GM23338 (cell line): ENCODE data around the gene CGB3. TPM values are rescaled to one million over a fixed set of nuclear protein-coding genes. Genes with fewer than 3 reads are reported as not detected.

Source experiments
- ATAC-seq: fragments of 200-7000 bp; cut with Tn5 transposase; 3 replicates; pipeline ENCODE4 v1.9.1; 2020
- DNase-seq: peaks from one replicate; pipeline ENCODE4 v3.0.0-alpha.2; 2015; ENCODE audit warnings: low spot score
- H2AFZ ChIP-seq: fragments of 200-600 bp; sonication (generic); 2 replicates; pipeline ENCODE4 v1.8.0; 2016; ENCODE audit warnings: antibody characterized with exemption, mild to moderate bottlenecking, moderate library complexity
- H3F3A ChIP-seq: fragments of 200-600 bp; sonication (generic); replicated peaks from 2 replicates; pipeline ENCODE4 v1.8.0; 2017; ENCODE audit warnings: antibody characterized with exemption, mixed run types, low read depth
- H3K27ac ChIP-seq: fragments of 200-600 bp; sonication (generic); 2 replicates; pipeline ENCODE4 v1.6.1; 2016; ENCODE audit warnings: low read depth
- H3K27me3 ChIP-seq: fragments of 200-600 bp; sonication (generic); 2 replicates; pipeline ENCODE4 v1.8.0; 2016; ENCODE audit warnings: mild to moderate bottlenecking, mixed run types, moderate library complexity; ENCODE audit not compliant: insufficient read depth
- H3K36me3 ChIP-seq: fragments of 200-600 bp; sonication (generic); 2 replicates; pipeline ENCODE4 v1.8.0; 2016; ENCODE audit warnings: mild to moderate bottlenecking; ENCODE audit not compliant: insufficient read depth
- H3K4me1 ChIP-seq: fragments of 200-600 bp; sonication (generic); 2 replicates; pipeline ENCODE4 v1.8.0; 2016; ENCODE audit warnings: mild to moderate bottlenecking, moderate library complexity; ENCODE audit not compliant: insufficient read depth
- H3K4me2 ChIP-seq: fragments of 200-600 bp; sonication (generic); 2 replicates; pipeline ENCODE4 v1.7.1; 2017; ENCODE audit warnings: mixed run types
- H3K4me3 ChIP-seq: fragments of 200-600 bp; sonication (generic); 2 replicates; pipeline ENCODE4 v1.6.1; 2016; ENCODE audit warnings: mixed run types
- H3K79me2 ChIP-seq: fragments of 200-600 bp; sonication (generic); replicated peaks from 2 replicates; pipeline ENCODE4 v1.8.0; 2017; ENCODE audit warnings: mild to moderate bottlenecking; ENCODE audit not compliant: insufficient read depth
- H3K9me2 ChIP-seq: fragments of 200-600 bp; sonication (generic); 2 replicates; pipeline ENCODE4 v1.8.0; 2017; ENCODE audit not compliant: insufficient read depth
- H4K20me1 ChIP-seq: fragments of 200-600 bp; sonication (generic); replicated peaks from 2 replicates; pipeline ENCODE4 v1.8.0; 2017; ENCODE audit warnings: mild to moderate bottlenecking; ENCODE audit not compliant: insufficient read depth
- H3K27ac Mint-ChIP-seq: 2 replicates; pipeline ENCODE4 v1.8.0; 2020; ENCODE audit warnings: inconsistent platforms, mild to moderate bottlenecking, moderate library complexity, mixed read lengths
- H3K27me3 Mint-ChIP-seq: 3 replicates; pipeline ENCODE4 v1.8.0; 2022; ENCODE audit warnings: low read depth, mild to moderate bottlenecking, moderate library complexity, mixed read lengths, inconsistent platforms; ENCODE audit not compliant: insufficient read depth, poor library complexity
- H3K36me3 Mint-ChIP-seq: 3 replicates; pipeline ENCODE4 v1.8.0; 2021; ENCODE audit warnings: low read depth, mild to moderate bottlenecking, inconsistent platforms, moderate library complexity, mixed read lengths
- H3K4me1 Mint-ChIP-seq: 3 replicates; pipeline ENCODE4 v1.8.0; 2020; ENCODE audit warnings: mild to moderate bottlenecking, inconsistent platforms, mixed read lengths
- H3K4me3 Mint-ChIP-seq: 3 replicates; pipeline ENCODE4 v1.8.0; 2021; ENCODE audit warnings: moderate library complexity, mild to moderate bottlenecking, inconsistent platforms, mixed read lengths
- H3K9me3 Mint-ChIP-seq: 3 replicates; pipeline ENCODE4 v1.8.0; 2020; ENCODE audit warnings: moderate library complexity, mild to moderate bottlenecking, inconsistent platforms, mixed read lengths
- CREB1 ChIP-seq: fragments of 250-450 bp; sonication (Bioruptor Pico); IDR thresholded peaks from 2 replicates; pipeline ENCODE4 v1.5.0; 2020; ENCODE audit warnings: low read depth, mild to moderate bottlenecking, moderate library complexity
- CTCF ChIP-seq, 2 experiments: fragments of 200-600 bp in 1 of 2; sonication (generic) in 1 of 2; conservative IDR thresholded peaks; 2 replicates each; pipeline versions ENCODE4 v1.5.1 to v1.6.1; 2016 to 2017; ENCODE audit warnings: antibody characterized with exemption in 2 of 2, low read depth in 2 of 2, mild to moderate bottlenecking in 2 of 2, moderate library complexity in 1 of 2
- EZH2 ChIP-seq: fragments of 200-600 bp; sonication (generic); IDR thresholded peaks from one replicate; pipeline ENCODE4 v1.8.0; 2017; ENCODE audit warnings: antibody characterized with exemption, mild to moderate bottlenecking, low read depth; ENCODE audit not compliant: unreplicated experiment
- EZH2phosphoT487 ChIP-seq: fragments of 200-600 bp; sonication (generic); IDR thresholded peaks from one replicate; pipeline ENCODE4 v1.8.1; 2018; ENCODE audit warnings: antibody characterized with exemption; ENCODE audit not compliant: unreplicated experiment
- JUNB ChIP-seq: IDR thresholded peaks from one replicate; pipeline ENCODE4 v1.6.1; 2016; ENCODE audit warnings: antibody characterized with exemption; ENCODE audit not compliant: unreplicated experiment
- ZNF114 ChIP-seq: fragments of 250-450 bp; sonication (Bioruptor Pico); IDR thresholded peaks from 2 replicates; pipeline ENCODE4 v1.5.0; 2020; ENCODE audit warnings: mild to moderate bottlenecking, moderate library complexity
- ZNF462 ChIP-seq: fragments of 250-450 bp; sonication (Bioruptor Pico); IDR thresholded peaks from 2 replicates; pipeline ENCODE4 v1.5.0; 2020; ENCODE audit warnings: mild to moderate bottlenecking, moderate library complexity
- polyA plus RNA-seq: library from polyadenylated mRNA; unstranded; fragments of >200 nt; fragmentation: Nextera tagmentation; extraction: Ambion mirVana; gene quantifications from 2 replicates; pipeline ENCODE4 v1.2.1, GENCODE V29; 2016
- total RNA-seq: library from RNA; depleted of rRNA; stranded (reverse); fragments of >200 nt; shearing (Covaris generic); gene quantifications from 2 replicates; pipeline ENCODE4 v1.2.3, GENCODE V29; 2014

Gene CGB3
- total and polyA plus RNA-seq, 2 experiments from 2014 or later, result not detected

- no peaks in the 10 kb centered on the region for H3K9me3 Mint-ChIP-seq
- Histone ChIP-seq H3K27me3 (no peaks in the 10 kb centered on the region), H3K9me2 (no peaks in the 10 kb centered on the region), H3K4me1 (peaks cover 13% of the 10 kb centered on the region; the same call in 1 of the 2 replicates), H3K4me3 (no peak overlapping the region), H3K4me2 (0 out of 2 replicates have a peak overlapping the region, but pooled peaks have one; percentile 98), H4K20me1 (peaks cover 6% of the 10 kb centered on the region), H3K79me2 (peaks cover 38% of the 10 kb centered on the region), H3F3A (0 out of 2 replicates have a peak, but pooled peaks cover 3% of the 10 kb centered on the region), H3K27ac (no peak overlapping the region), H2AFZ (no peak overlapping the region), H3K36me3 (peaks cover 6% of the 10 kb centered on the region)
- peak overlapping the region; percentile 42; the same call in 1 of the 3 replicates for H3K4me3 Mint-ChIP-seq
- ATAC-seq (no peak), DNase-seq (no peak)
- H3K27ac Mint-ChIP-seq, result no peak overlapping the region; the same call in 1 of the 2 replicates
- peaks cover 24% of the 10 kb centered on the region for H3K4me1 Mint-ChIP-seq
- H3K27me3 Mint-ChIP-seq, result peaks cover 14% of the 10 kb centered on the region
- no peak for TF ChIP-seq JUNB
- no peak for TF ChIP-seq CTCF (conservative IDR thresholded peaks at IDR 0.05; ENCODE audit: low read depth in 2 of 2)
- no peak for TF ChIP-seq ZNF462 (CRISPR knock-in tag)
- TF ChIP-seq ZNF114, result no peak
- TF ChIP-seq EZH2, result no peak
- TF ChIP-seq CREB1 (CRISPR knock-in tag), result no peak
- no peak for TF ChIP-seq EZH2phosphoT487
- H3K36me3 Mint-ChIP-seq, result peaks cover 36% of the 10 kb centered on the region
Measured at GRCh38 chr19:48991011-48991609, 33.0 kb downstream of the CGB3 start.
